Left lung (tissue), 10 donors: Measurements from ENCODE around the gene WRAP73. TPM values are rescaled to one million over a fixed set of nuclear protein-coding genes. Genes with fewer than 3 reads are reported as not detected.

ENCODE experiments used
- ATAC-seq: fragments of 200-7000 bp; cut with Tn5 transposase; one replicate; pipeline ENCODE4 v1.9.1; 2020; ENCODE audit warnings: moderate library complexity
- DNase-seq, 4 donors: peaks; one replicate each; pipeline ENCODE4 v3.0.0-alpha.2; 2013 to 2020
- H3K27ac ChIP-seq, 2 donors: fragments of 200-600 bp; sonication (generic) in 1 of 2; one replicate each; pipeline versions ENCODE4 v1.5.0 to v1.8.0; 2020 to 2021
- H3K27me3 ChIP-seq, 2 donors: fragments of 200-600 bp; sonication (generic) in 1 of 2; one replicate each; pipeline versions ENCODE4 v1.5.0 to v1.8.0; 2020 to 2021
- H3K36me3 ChIP-seq, 2 donors: fragments of 200-600 bp; sonication (generic) in 1 of 2; one replicate each; pipeline versions ENCODE4 v1.5.0 to v1.8.0; 2020 to 2021
- H3K4me1 ChIP-seq, 2 donors: fragments of 200-600 bp; one replicate each; pipeline ENCODE4 v1.8.0; 2021
- H3K4me3 ChIP-seq, 2 donors: fragments of 200-600 bp; sonication (generic) in 1 of 2; one replicate each; pipeline versions ENCODE4 v1.5.0 to v1.8.0; 2020 to 2021; ENCODE audit warnings: mild to moderate bottlenecking in 1 of 2
- H3K9me3 ChIP-seq, 2 donors: fragments of 200-600 bp; sonication (generic) in 1 of 2; one replicate each; pipeline versions ENCODE4 v1.5.0 to v1.8.0; 2020 to 2021
- intact Hi-C, 2 donors: fragments of 100-400 bp; cut with DNase I; formaldehyde crosslinking; loops; one replicate each; pipeline versions ENCODE4 v1.11.2 to v1.14.2; 2022
- polyA plus RNA-seq, 6 donors: library from polyadenylated mRNA; unstranded; fragments of 120-200 nt; gene quantifications; one replicate each; pipeline ENCODE4 v1.2.1, GENCODE V29; 2013; ENCODE audit not compliant: insufficient read length in 6 of 6
- total RNA-seq, 2 donors: library from RNA; stranded (reverse); fragmentation: NEBNext Ultra II Directional; extraction: Animal tissue kit (Norgen Biotek cat#: 25700); gene quantifications; one replicate each; pipeline ENCODE4 v1.2.1, GENCODE V29; 2021
- TF ChIP-seq, protein P1 (sequence below), 2 donors: fragments of 200-600 bp; sonication (generic) in 1 of 2; IDR thresholded peaks; one replicate each; pipeline versions ENCODE4 v1.5.0 to v1.8.0; 2021; ENCODE audit warnings: antibody characterized with exemption in 2 of 2
- donor health status: DM: no; HTN: yes; CAD: no.
- donor health status: DM: no; HTN: no; CAD: no.

WRAP73 gene
- total and polyA plus RNA-seq, 8 donors = 14.3 to 23.1 (median 16.0) TPM

DNA sequence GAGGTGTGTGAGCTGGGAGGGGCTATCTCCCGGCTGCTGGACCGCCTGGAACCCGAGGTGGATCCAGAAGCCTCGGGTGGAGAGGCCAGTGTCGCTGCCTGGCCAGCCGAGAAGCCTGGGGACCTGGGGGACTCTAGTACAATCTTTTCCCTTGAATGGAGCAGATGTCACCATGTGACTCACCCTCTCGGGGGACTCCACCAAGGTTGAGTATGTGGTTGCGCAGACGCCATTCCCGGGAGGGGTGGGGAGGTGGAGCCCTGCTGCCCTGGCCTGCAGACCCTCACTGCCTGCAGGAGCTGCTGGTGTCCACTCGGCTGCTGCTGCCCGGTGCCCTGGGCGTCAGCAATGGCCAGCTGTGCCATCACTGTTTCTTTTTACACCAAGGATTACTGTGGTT, 42.7 kb upstream of the WRAP73 start:
- Histone ChIP-seq H3K4me3 (no peak overlapping the region), H3K9me3 (no peaks in the 10 kb centered on the region), H3K27ac (no peak overlapping the region), H3K36me3 (no peaks in the 10 kb centered on the region), H3K4me1 (peaks cover 0 to 9% of the 10 kb centered on the region in 2 donors), H3K27me3 (peaks cover 0 to 48% of the 10 kb centered on the region in 2 donors)
- intact Hi-C loops = no loop called here
- ATAC-seq (no peak), DNase-seq (no peak)
- TF ChIP-seq, protein P1, sequence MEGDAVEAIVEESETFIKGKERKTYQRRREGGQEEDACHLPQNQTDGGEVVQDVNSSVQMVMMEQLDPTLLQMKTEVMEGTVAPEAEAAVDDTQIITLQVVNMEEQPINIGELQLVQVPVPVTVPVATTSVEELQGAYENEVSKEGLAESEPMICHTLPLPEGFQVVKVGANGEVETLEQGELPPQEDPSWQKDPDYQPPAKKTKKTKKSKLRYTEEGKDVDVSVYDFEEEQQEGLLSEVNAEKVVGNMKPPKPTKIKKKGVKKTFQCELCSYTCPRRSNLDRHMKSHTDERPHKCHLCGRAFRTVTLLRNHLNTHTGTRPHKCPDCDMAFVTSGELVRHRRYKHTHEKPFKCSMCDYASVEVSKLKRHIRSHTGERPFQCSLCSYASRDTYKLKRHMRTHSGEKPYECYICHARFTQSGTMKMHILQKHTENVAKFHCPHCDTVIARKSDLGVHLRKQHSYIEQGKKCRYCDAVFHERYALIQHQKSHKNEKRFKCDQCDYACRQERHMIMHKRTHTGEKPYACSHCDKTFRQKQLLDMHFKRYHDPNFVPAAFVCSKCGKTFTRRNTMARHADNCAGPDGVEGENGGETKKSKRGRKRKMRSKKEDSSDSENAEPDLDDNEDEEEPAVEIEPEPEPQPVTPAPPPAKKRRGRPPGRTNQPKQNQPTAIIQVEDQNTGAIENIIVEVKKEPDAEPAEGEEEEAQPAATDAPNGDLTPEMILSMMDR (IDR thresholded peaks at IDR 0.05) = no peak

DNA sequence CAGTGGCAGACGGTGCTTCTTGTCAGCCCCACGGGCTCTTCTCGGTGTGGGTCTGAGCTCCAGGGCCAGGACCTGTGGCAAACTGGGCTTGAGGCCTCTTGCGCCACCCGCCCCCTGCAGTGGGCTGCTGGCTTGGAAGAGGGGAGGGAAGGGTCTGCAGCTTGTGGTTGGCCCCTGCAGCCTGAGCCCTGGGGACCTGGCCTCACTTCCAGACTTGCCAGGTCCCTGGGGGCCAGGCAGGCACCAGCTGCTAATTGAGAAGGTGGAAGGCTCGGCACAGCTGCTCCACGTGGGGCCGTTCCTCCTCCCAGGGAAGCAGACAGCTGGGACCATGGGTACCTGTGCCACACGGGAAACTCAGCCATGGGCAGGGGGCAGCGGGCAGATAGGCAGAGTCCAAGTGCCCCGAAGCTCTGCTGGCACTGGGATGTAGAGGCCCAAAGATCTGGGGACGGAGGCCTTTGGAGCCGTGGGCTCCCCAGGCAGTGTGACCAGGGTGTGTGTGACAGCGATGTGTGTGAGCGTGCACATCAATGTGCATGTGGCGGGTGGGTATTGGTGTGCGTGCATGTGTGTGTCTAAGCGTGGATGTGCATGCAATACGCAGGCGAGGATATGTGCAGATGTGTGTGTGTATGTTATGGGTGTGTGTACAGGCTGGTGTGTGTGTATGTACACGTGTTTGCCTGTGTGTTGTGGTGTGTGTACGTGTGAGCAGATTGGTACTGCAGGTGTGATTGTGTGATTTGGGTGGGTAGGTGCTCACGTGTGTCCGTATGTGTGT, 41.7 kb upstream of the WRAP73 start:
- ATAC-seq = no peak
- H3K27me3 ChIP-seq = peaks cover 0 to 38% of the 10 kb centered on the region in 2 donors
- intact Hi-C loops = no loop called here
- no peak overlapping the region for H3K4me3 ChIP-seq
- no peak overlapping the region for H3K27ac ChIP-seq
- peaks cover 0 to 9% of the 10 kb centered on the region in 2 donors for H3K4me1 ChIP-seq
- TF ChIP-seq, protein P1 (IDR thresholded peaks at IDR 0.05) = no peak
- DNase-seq = no peak
- no peaks in the 10 kb centered on the region for H3K9me3 ChIP-seq
- no peaks in the 10 kb centered on the region for H3K36me3 ChIP-seq

DNA sequence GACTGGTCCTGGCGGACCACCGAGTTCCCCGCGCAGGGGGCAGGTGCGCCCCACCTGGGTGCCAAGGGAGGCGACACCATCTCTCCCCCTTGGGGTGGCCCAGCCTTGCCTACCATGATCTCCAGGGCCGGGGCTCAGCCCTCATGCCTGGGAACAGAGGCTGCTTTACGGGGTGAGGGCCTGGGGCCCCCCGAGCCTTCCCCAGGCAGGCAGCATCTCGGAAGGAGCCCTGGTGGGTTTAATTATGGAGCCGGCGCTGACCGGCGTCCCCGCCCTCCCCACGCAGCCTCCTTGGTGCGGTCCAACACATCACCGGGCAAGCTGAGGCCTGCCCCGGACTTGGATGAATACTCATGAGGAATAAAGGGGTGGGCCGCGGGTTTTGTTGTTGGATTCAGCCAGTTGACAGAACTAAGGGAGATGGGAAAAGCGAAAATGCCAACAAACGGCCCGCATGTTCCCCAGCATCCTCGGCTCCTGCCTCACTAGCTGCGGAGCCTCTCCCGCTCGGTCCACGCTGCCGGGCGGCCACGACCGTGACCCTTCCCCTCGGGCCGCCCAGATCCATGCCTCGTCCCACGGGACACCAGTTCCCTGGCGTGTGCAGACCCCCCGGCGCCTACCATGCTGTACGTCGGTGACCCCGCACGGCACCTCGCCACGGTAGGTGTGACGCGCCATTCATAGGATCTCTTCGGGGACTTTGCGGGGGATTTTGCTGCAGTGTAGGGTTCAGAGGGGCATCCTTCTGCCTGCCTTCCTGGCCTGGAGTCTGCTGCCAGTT, 40.6 kb upstream of the WRAP73 start:
- intact Hi-C loops = no loop called here
- DNase-seq (no peak), ATAC-seq (no peak)
- TF ChIP-seq, protein P1 (IDR thresholded peaks at IDR 0.05) = no peak
- H3K9me3 ChIP-seq = no peaks in the 10 kb centered on the region
- H3K36me3 ChIP-seq = no peaks in the 10 kb centered on the region
- peaks cover 0 to 27% of the 10 kb centered on the region in 2 donors for H3K27me3 ChIP-seq
- H3K4me3 ChIP-seq = no peak overlapping the region
- no peak overlapping the region for H3K27ac ChIP-seq
- H3K4me1 ChIP-seq = peaks cover 0 to 2% of the 10 kb centered on the region in 2 donors

DNA sequence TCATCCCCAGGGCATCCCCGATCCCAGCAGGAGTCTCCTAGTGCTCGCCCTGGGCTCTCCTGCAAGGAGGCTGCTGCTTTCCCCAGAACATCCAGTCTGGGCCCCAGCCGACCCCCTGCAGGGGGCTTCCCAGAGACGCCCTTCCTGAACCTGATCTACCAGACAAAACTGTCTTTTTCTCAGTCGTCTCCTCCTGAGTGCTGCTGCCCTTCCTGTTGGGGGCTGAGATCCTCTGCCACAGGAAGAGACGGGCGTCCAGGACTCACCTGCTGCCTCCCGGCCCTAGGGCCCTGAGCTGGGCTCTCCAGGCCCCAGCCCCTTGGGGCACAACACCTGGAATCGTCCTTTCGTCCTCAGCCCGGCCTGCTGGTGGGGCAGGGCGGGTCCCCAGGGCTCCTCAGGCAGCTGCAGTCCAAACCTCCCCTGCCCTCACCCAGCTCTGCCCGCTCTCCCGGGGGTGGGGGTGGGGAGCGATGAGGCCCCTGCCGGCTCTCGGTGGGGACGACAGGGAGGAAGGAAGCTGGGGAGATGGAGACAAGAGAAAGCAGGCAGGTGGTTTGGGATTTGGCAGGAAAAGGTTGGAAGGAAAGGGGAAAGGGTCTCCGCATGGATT, 39.3 kb upstream of the WRAP73 start:
- H3K27me3 ChIP-seq = peaks cover 0 to 34% of the 10 kb centered on the region in 2 donors
- no peak overlapping the region for H3K27ac ChIP-seq
- intact Hi-C loops = no loop called here
- TF ChIP-seq, protein P1 (IDR thresholded peaks at IDR 0.05) = no peak
- H3K4me3 ChIP-seq = no peak overlapping the region
- ATAC-seq (no peak), DNase-seq (no peak)
- H3K9me3 ChIP-seq = no peaks in the 10 kb centered on the region
- no peaks in the 10 kb centered on the region for H3K36me3 ChIP-seq
- peaks cover 0 to under 1% of the 10 kb centered on the region in 2 donors for H3K4me1 ChIP-seq
